H1 (cell line): Measurements from ENCODE around the gene ALPI. TPM values are rescaled to one million over a fixed set of nuclear protein-coding genes. Genes with fewer than 3 reads are reported as not detected.

ENCODE experiments used
- CTCF ChIA-PET: fragments of 300-600 bp; sonication (Branson Sonifier 250); formaldehyde crosslinking; loops from one replicate; lab custom pipeline; 2021; ENCODE audit not compliant: partially characterized antibody; lab: Charles Lee
- POLR2A ChIA-PET: fragments of 300-600 bp; sonication (Branson Sonifier 250); formaldehyde crosslinking; loops from one replicate; lab custom pipeline; 2021; ENCODE audit warnings: inconsistent platforms; ENCODE audit not compliant: partially characterized antibody; lab: Charles Lee
- DNase-seq, 2 experiments: peaks; one replicate each; pipeline versions ENCODE4 v3.0.0 to v3.0.0-alpha.2; 2010 to 2022; ENCODE audit warnings: low spot score in 2 of 2, low read depth in 1 of 2, mixed read lengths in 1 of 2
- FAIRE-seq: peaks from 2 replicates; lab custom pipeline; 2011; peaks lifted over from hg19 to GRCh38; lab: Jason Lieb, UNC
- H2AFZ ChIP-seq: 2 replicates; pipeline ENCODE4 v1.8.1; 2012; ENCODE audit warnings: low read length, inconsistent platforms
- H2AK5ac ChIP-seq: 2 replicates; pipeline ENCODE4 v1.6.1; 2013; ENCODE audit warnings: low read depth, low read length
- H2BK120ac ChIP-seq: replicated peaks from 2 replicates; pipeline ENCODE3; 2013; ENCODE audit warnings: low read depth, low read length, inconsistent platforms
- H2BK12ac ChIP-seq: 2 replicates; pipeline ENCODE4 v1.6.1; 2013; ENCODE audit warnings: low read depth, low read length
- H2BK15ac ChIP-seq: 2 replicates; pipeline ENCODE4 v1.6.1; 2013; ENCODE audit warnings: low read length
- H2BK20ac ChIP-seq: 2 replicates; pipeline ENCODE4 v1.6.1; 2013; ENCODE audit warnings: low read length
- H2BK5ac ChIP-seq: 2 replicates; pipeline ENCODE4 v1.6.1; 2013; ENCODE audit warnings: low read depth, low read length
- H3K14ac ChIP-seq: 2 replicates; pipeline ENCODE4 v1.6.1; 2013; ENCODE audit warnings: inconsistent platforms; ENCODE audit not compliant: insufficient read length
- H3K18ac ChIP-seq: 2 replicates; pipeline ENCODE4 v1.6.1; 2013; ENCODE audit warnings: low read length; ENCODE audit errors: extremely low read depth
- H3K23ac ChIP-seq: 2 replicates; pipeline ENCODE4 v1.6.1; 2013; ENCODE audit warnings: inconsistent platforms; ENCODE audit not compliant: insufficient read length
- H3K23me2 ChIP-seq: 2 replicates; pipeline ENCODE4 v1.6.1; 2013; ENCODE audit warnings: low read depth, low read length
- H3K27ac ChIP-seq: 2 replicates; pipeline ENCODE4 v1.6.1; 2011; ENCODE audit warnings: low read depth, low read length, inconsistent platforms
- H3K27me3 ChIP-seq, 4 experiments: replicated peaks in 1 of 4; 1 replicate in 1 of 4; 2 replicates in 3 of 4; pipeline versions ENCODE4 v1.6.1 to v1.8.1; 2011 to 2013; ENCODE audit warnings: low read length in 3 of 4, mild to moderate bottlenecking in 3 of 4, inconsistent platforms in 2 of 4, mixed read lengths in 2 of 4, moderate library complexity in 1 of 4; ENCODE audit not compliant: control insufficient read depth in 3 of 4, insufficient read depth in 3 of 4; ENCODE audit errors: extremely low read depth in 1 of 4
- H3K36me3 ChIP-seq, 4 experiments: 2 replicates each; pipeline versions ENCODE4 v1.6.1 to v1.8.1; 2011 to 2013; ENCODE audit warnings: mild to moderate bottlenecking in 4 of 4, low read length in 3 of 4, moderate library complexity in 2 of 4, control low read depth in 1 of 4, inconsistent platforms in 1 of 4; ENCODE audit not compliant: insufficient read depth in 4 of 4, control insufficient read depth in 2 of 4
- H3K4ac ChIP-seq: replicated peaks from 2 replicates; pipeline ENCODE3; 2013; ENCODE audit warnings: low read length, low read depth, mixed read lengths, inconsistent platforms; ENCODE audit not compliant: insufficient read length
- H3K4me1 ChIP-seq, 4 experiments: replicated peaks in 1 of 4; 1 replicate in 1 of 4; 2 replicates in 3 of 4; pipeline versions ENCODE4 v1.6.1 to v1.8.1; 2011 to 2013; ENCODE audit warnings: low read length in 3 of 4, inconsistent platforms in 2 of 4, mixed read lengths in 1 of 4; ENCODE audit not compliant: insufficient read depth in 4 of 4, control insufficient read depth in 3 of 4
- H3K4me2 ChIP-seq, 2 experiments: 2 replicates each; pipeline versions ENCODE4 v1.6.1 to v1.8.1; 2011 to 2013; ENCODE audit warnings: low read depth in 2 of 2, low read length in 2 of 2, control low read depth in 1 of 2, inconsistent platforms in 1 of 2, mild to moderate bottlenecking in 1 of 2; ENCODE audit not compliant: insufficient read depth in 1 of 2
- H3K4me3 ChIP-seq, 4 experiments: fragments of 200-600, 300-600 bp in 1 of 4; sonication (generic), shearing (Covaris generic), sonication (Bioruptor Twin) in 1 of 4; 2 replicates each; pipeline versions ENCODE4 v1.5.1 to v1.8.1; 2011 to 2016; ENCODE audit warnings: low read length in 4 of 4, low read depth in 3 of 4, control low read depth in 2 of 4, inconsistent platforms in 2 of 4, mild to moderate bottlenecking in 2 of 4, mixed read lengths in 1 of 4, moderate library complexity in 1 of 4; ENCODE audit not compliant: insufficient read depth in 2 of 4; ENCODE audit errors: extremely low read depth in 1 of 4
- H3K56ac ChIP-seq: replicated peaks from 2 replicates; pipeline ENCODE3; 2013; ENCODE audit warnings: low read depth, mild to moderate bottlenecking, mixed read lengths, low read length, inconsistent platforms; ENCODE audit not compliant: insufficient read length
- H3K79me1 ChIP-seq: 2 replicates; pipeline ENCODE4 v1.6.1; 2013; ENCODE audit warnings: low read depth, low read length, control low read depth
- H3K79me2 ChIP-seq, 2 experiments: 2 replicates each; pipeline versions ENCODE4 v1.6.1 to v1.8.1; 2012 to 2013; ENCODE audit warnings: low read length in 2 of 2, mild to moderate bottlenecking in 2 of 2, inconsistent platforms in 1 of 2; ENCODE audit not compliant: insufficient read depth in 2 of 2, control insufficient read depth in 1 of 2
- H3K9ac ChIP-seq, 4 experiments: replicated peaks in 1 of 4; 1 replicate in 1 of 4; 2 replicates in 3 of 4; pipeline versions ENCODE4 v1.6.1 to v1.8.1; 2011 to 2013; ENCODE audit warnings: low read depth in 3 of 4, low read length in 3 of 4, control low read depth in 2 of 4, mild to moderate bottlenecking in 2 of 4, moderate library complexity in 2 of 4, inconsistent platforms in 1 of 4; ENCODE audit errors: extremely low read depth in 1 of 4
- H3K9me3 ChIP-seq, 2 experiments: 2 replicates each; pipeline versions ENCODE4 v1.6.1 to v1.8.1; 2012 to 2013; ENCODE audit warnings: mild to moderate bottlenecking in 2 of 2, moderate library complexity in 2 of 2, control low read depth in 1 of 2, inconsistent platforms in 1 of 2, low read depth in 1 of 2, low read length in 1 of 2, mixed read lengths in 1 of 2; ENCODE audit not compliant: insufficient read depth in 2 of 2
- H4K20me1 ChIP-seq, 2 experiments: replicated peaks in 1 of 2; 2 replicates each; pipeline versions ENCODE3 to v1.8.1; 2011 to 2013; ENCODE audit warnings: inconsistent platforms in 2 of 2, low read length in 2 of 2, mild to moderate bottlenecking in 1 of 2; ENCODE audit not compliant: insufficient read depth in 2 of 2, control insufficient read depth in 1 of 2
- H4K5ac ChIP-seq: 2 replicates; pipeline ENCODE4 v1.6.1; 2013; ENCODE audit warnings: low read length, low read depth, mixed read lengths, inconsistent platforms; ENCODE audit not compliant: insufficient read length
- H4K8ac ChIP-seq: 2 replicates; pipeline ENCODE4 v1.8.0; 2013; ENCODE audit warnings: mild to moderate bottlenecking, moderate library complexity, low read length, inconsistent platforms; ENCODE audit not compliant: insufficient read depth; ENCODE audit errors: extremely low read depth
- H4K91ac ChIP-seq: replicated peaks from 2 replicates; pipeline ENCODE3; 2013; ENCODE audit warnings: low read length, mixed read lengths, inconsistent platforms; ENCODE audit not compliant: insufficient read length
- EZH2 ChIP-seq: fragments of 200-600 bp; sonication (generic); IDR thresholded peaks from 2 replicates; pipeline ENCODE4 v1.7.1; 2012; ENCODE audit warnings: low read depth, mild to moderate bottlenecking, moderate library complexity, low read length, inconsistent platforms; ENCODE audit not compliant: severe bottlenecking
- GABPA ChIP-seq: IDR thresholded peaks from 2 replicates; pipeline ENCODE4 v1.6.1; 2011; ENCODE audit warnings: mild to moderate bottlenecking, low read length, moderate library complexity, borderline replicate concordance; ENCODE audit not compliant: insufficient read depth
- JUN ChIP-seq: IDR thresholded peaks from 2 replicates; pipeline ENCODE4 v1.6.1; 2011; ENCODE audit warnings: low read depth, mild to moderate bottlenecking, improper control_type of control experiment, low read length
- NANOG ChIP-seq: IDR thresholded peaks from 2 replicates; pipeline ENCODE4 v1.6.1; 2011; ENCODE audit warnings: low read length, low read depth, mild to moderate bottlenecking, inconsistent platforms; ENCODE audit not compliant: insufficient read depth, poor library complexity, severe bottlenecking
- POLR2A ChIP-seq, 2 experiments: IDR thresholded peaks; 1 replicate in 1 of 2; 2 replicates in 1 of 2; pipeline ENCODE4 v1.6.1; 2011; ENCODE audit warnings: low read depth in 2 of 2, low read length in 2 of 2, mild to moderate bottlenecking in 2 of 2; ENCODE audit errors: control extremely low read depth in 1 of 2
- RNF2 ChIP-seq: fragments of 200-900, 300-1000 bp; sonication (generic); IDR thresholded peaks from 2 replicates; pipeline ENCODE4 v1.7.1; 2016; ENCODE audit warnings: borderline replicate concordance, low read depth, mild to moderate bottlenecking, antibody characterized with exemption, low read length; ENCODE audit not compliant: poor library complexity, severe bottlenecking; ENCODE audit errors: missing control alignments
- SAP30 ChIP-seq: fragments of 300-600 bp; sonication (generic); IDR thresholded peaks from 2 replicates; pipeline ENCODE4 v1.7.1; 2012; ENCODE audit warnings: low read length, moderate library complexity, mild to moderate bottlenecking, inconsistent platforms; ENCODE audit not compliant: insufficient read depth, insufficient replicate concordance
- SUZ12 ChIP-seq: fragments of 200-600 bp; sonication (generic); IDR thresholded peaks from 2 replicates; pipeline ENCODE4 v1.6.1; 2012; ENCODE audit warnings: mild to moderate bottlenecking, inconsistent platforms, low read length, moderate library complexity, mixed read lengths
- TBP ChIP-seq: IDR thresholded peaks from 2 replicates; pipeline ENCODE4 v1.6.1; 2011; ENCODE audit warnings: low read depth, low read length, improper control_type of control experiment
- whole genome bisulfite sequencing, 2 experiments: shearing (Covaris generic) in 1 of 2; methylation state at CpG; one replicate each; pipeline versions ENCODE4 v1.1.6 to v1.1.7; 2013 to 2015; ENCODE audit warnings: low lambda C conversion rate in 2 of 2, mixed read lengths in 2 of 2, inconsistent platforms in 1 of 2, low coverage in 1 of 2, missing lambda C conversion rate in 1 of 2; ENCODE audit not compliant: insufficient replicate concordance in 2 of 2, insufficient coverage in 1 of 2, insufficient read length in 1 of 2; ENCODE audit errors: extremely low coverage in 1 of 2, missing lambda C conversion rate in 1 of 2; 5-methylcytosine and 5-hydroxymethylcytosine counted together
- polyA plus RNA-seq, 7 experiments: library from polyadenylated mRNA; depleted of rRNA in 3 of 7; stranded (reverse) in 5 of 7; unstranded in 2 of 7; fragments of >200 nt in 5 of 7; fragments of 200-250 nt in 2 of 7; gene quantifications; 1 replicate in 5 of 7; 2 replicates in 1 of 7; 4 replicates in 1 of 7; pipeline versions ENCODE4 v1.2.1 to v1.2.3, GENCODE V29; 2011 to 2013; ENCODE audit warnings: missing spikeins in 2 of 7, mixed read lengths in 2 of 7
- total RNA-seq: library from RNA; stranded (reverse); fragmentation: NEBNext Ultra II Directional; extraction: Animal tissue kit (Norgen Biotek cat#: 25700); gene quantifications from 2 replicates; pipeline ENCODE4 v1.2.1, GENCODE V29; 2021
- TF ChIP-seq, protein P1 (sequence below): IDR thresholded peaks from 2 replicates; pipeline ENCODE4 v1.6.1; 2012; ENCODE audit warnings: inconsistent platforms

ALPI gene
- total and polyA plus RNA-seq, 2 of the 8 experiments (the other 6 are each of a cell fraction or from before 2014, with no cell fraction given): not detected

DNA sequence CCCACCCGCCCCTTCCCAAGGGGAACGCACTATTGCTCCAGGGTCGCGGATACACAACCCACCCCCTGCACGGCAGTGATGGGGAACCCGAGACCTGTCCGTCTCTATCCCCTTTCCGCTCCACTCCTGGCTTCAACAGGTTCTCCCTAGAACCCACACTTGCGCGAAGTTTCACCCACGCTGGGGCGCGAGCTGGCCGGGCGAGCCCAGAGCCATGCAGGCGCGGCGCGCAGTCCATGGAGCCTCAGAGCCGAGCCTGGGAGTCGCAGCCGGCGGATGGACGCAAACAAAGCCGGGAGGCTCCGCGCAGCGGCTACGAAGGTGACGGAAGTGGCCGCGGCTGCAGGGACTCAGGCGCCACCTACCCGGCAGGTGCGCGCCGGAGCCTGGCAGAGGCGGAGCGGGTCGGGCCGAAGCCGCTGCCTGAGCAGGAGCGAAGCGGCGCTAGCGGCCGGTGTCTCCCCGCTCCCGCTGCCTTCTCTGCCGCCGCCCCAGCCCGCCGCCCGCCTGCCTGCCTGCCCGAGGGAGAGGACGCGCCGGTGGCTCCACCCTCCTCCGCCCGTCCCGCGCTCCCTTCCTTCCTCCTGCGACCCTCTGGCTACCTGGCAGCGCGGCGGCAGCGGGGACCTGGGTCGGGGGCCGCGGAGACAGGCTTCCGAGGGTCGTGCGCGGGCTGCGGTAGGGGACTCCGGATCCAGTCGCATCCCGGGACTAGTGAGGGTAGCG lies 35.3 kb upstream of the ALPI start:
- Histone ChIP-seq H3K79me2 (peaks cover 0 to 44% of the 10 kb centered on the region in 2 experiments; a peak in 2 of 4 replicates), H2AK5ac (no peak overlapping the region), H3K23ac (no peak overlapping the region), H3K36me3 (peaks cover 8 to 48% (median 31%) of the 10 kb centered on the region in 4 experiments), H2BK12ac (peak overlapping the region; percentile 98; the same call in 1 of the 2 replicates), H3K27me3 (peaks cover 12 to 40% (median 36%) of the 10 kb centered on the region in 4 experiments), H3K14ac (no peak overlapping the region), H4K8ac (peak overlapping the region; percentile 87), H2AFZ (no peak overlapping the region), H4K5ac (peak overlapping the region; percentile 63), H3K9ac (peak overlapping the region; percentile 52 to 67 (median 60)), H3K4ac (peak overlapping the region; percentile 71), H3K9me3 (no peaks in the 10 kb centered on the region), H3K18ac (peak overlapping the region; percentile 88), H3K4me2 (peak overlapping the region; percentile 77 to 88), H3K56ac (peak overlapping the region; percentile 85), H3K79me1 (peaks cover 4% of the 10 kb centered on the region), H2BK15ac (no peak overlapping the region; the same call in 1 of the 2 replicates), H2BK120ac (peak overlapping the region; percentile 73), H2BK20ac (peak overlapping the region; percentile 21; the same call in 1 of the 2 replicates), H4K91ac (peak overlapping the region; percentile 96), H3K4me1 (peaks cover 8 to 43% (median 31%) of the 10 kb centered on the region in 4 experiments), H2BK5ac (peak overlapping the region; percentile 89; the same call in 1 of the 2 replicates), H3K27ac (peak overlapping the region; percentile 27), H3K23me2 (peaks cover 23% of the 10 kb centered on the region; the same call in 1 of the 2 replicates), H4K20me1 (peaks cover 4 to 13% of the 10 kb centered on the region in 2 experiments), H3K4me3 (peak overlapping the region; percentile 69 to 95 (median 76))
- DNase-seq: peak in 1 of 2 experiments; percentile 76
- POLR2A ChIA-PET: interaction anchor here (0.6 to 7.0 kb wide), 18 partner anchors 9 to 79 kb away, joined by 3 to 57 read pairs (median 4); partner anchors contain the start of genes ALPG and ALPP
- 3% methylated on average over 73 of the region's 79 CpGs; no CpG with 5 or more reads in 1 of the 2 experiments for WGBS, 2 experiments
- FAIRE-seq: no peak
- CTCF ChIA-PET: interaction anchor here (0.7 to 9.8 kb wide), 20 partner anchors 8 to 520 kb away, joined by 3 to 80 read pairs (median 6); no protein-coding TSS in a partner anchor
- TF ChIP-seq POLR2A (IDR thresholded peaks at IDR 0.05; ENCODE audit: control extremely low read depth in 1 of 2, low read depth in 2 of 2, low read length in 2 of 2) (no peak), RNF2 (peak; percentile 41), EZH2 (peak; percentile 68), SAP30 (no peak), GABPA (peak; percentile 61; the same call in 1 of the 2 replicates), NANOG (no peak), TBP (peak; percentile 71), JUN (no peak), SUZ12 (peak; percentile 62)
- TF ChIP-seq, protein P1, sequence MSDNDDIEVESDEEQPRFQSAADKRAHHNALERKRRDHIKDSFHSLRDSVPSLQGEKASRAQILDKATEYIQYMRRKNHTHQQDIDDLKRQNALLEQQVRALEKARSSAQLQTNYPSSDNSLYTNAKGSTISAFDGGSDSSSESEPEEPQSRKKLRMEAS: 0 out of 2 replicates have a peak, but pooled peaks have one; percentile 40
